Body of pancreas (tissue), 4 donors: ENCODE data around the gene ALOX5AP. TPM values are rescaled to one million over a fixed set of nuclear protein-coding genes. Genes with fewer than 3 reads are reported as not detected.
A peak's percentile ranks its signal among the peaks of the same experiment; 100 is the strongest.

Experiments
- ATAC-seq: fragments of 150-250 bp; one replicate; pipeline ENCODE4 v1.9.1; 2016
- DNase-seq, 4 donors: peaks; one replicate each; pipeline ENCODE4 v3.0.0-alpha.2; 2019
- H3K27ac ChIP-seq, 4 donors: fragments of 200-600 bp; sonication (generic); 1 replicate in 3 of 4; 2 replicates in 1 of 4; pipeline versions ENCODE4 v1.5.1 to v1.6.1; 2016 to 2019; ENCODE audit warnings: mild to moderate bottlenecking in 1 of 4, mixed read lengths in 1 of 4, moderate library complexity in 1 of 4
- H3K27me3 ChIP-seq, 2 donors: fragments of 200-600 bp; sonication (generic); one replicate each; pipeline ENCODE4 v1.6.0; 2016; ENCODE audit warnings: mild to moderate bottlenecking in 1 of 2
- H3K36me3 ChIP-seq, 2 donors: fragments of 200-600 bp; sonication (generic); replicated peaks in 1 of 2; 2 replicates each; pipeline ENCODE4 v1.5.1; 2016; ENCODE audit warnings: low read depth in 2 of 2; ENCODE audit not compliant: insufficient read depth in 1 of 2
- H3K4me1 ChIP-seq: fragments of 200-600 bp; sonication (generic); one replicate; pipeline ENCODE4 v1.6.0; 2016
- H3K4me3 ChIP-seq, 2 donors: fragments of 200-600 bp; sonication (generic); 1 replicate in 1 of 2; 2 replicates in 1 of 2; pipeline ENCODE4 v1.5.1; 2016 to 2019
- H3K9me3 ChIP-seq, 3 donors: fragments of 200-600 bp; sonication (generic); 1 replicate in 2 of 3; 2 replicates in 1 of 3; pipeline ENCODE4 v1.5.1; 2016
- CTCF ChIP-seq, 7 experiments: fragments of 450-650 bp in 4 of 7; fragments of 200-600 bp in 3 of 7; sonication (generic) in 3 of 7; IDR thresholded peaks; one replicate each; pipeline ENCODE4 v1.5.1; 2016 to 2019; ENCODE audit warnings: antibody characterized with exemption in 7 of 7
- POLR2A ChIP-seq, 3 donors: fragments of 450-650 bp; IDR thresholded peaks; one replicate each; pipeline ENCODE4 v1.6.1; 2016; ENCODE audit warnings: antibody characterized with exemption in 3 of 3, mild to moderate bottlenecking in 2 of 3
- WGBS, 2 donors: methylation state at CpG; one replicate each; pipeline ENCODE4 v1.1.5; 2017; 5-methylcytosine and 5-hydroxymethylcytosine counted together
- intact Hi-C: fragments of 100-400 bp; cut with DNase I; formaldehyde crosslinking; loops from one replicate; pipeline ENCODE4 v1.15.1; 2023
- total RNA-seq, 2 donors: library from RNA; depleted of rRNA; stranded (reverse); fragments of >200 nt; gene quantifications; one replicate each; pipeline ENCODE4 v1.1.0, GENCODE V29; 2016

Gene ALOX5AP
- total RNA-seq, 2 donors from 2014 or later = 12.5 to 17.4 TPM

- peaks cover 12% of the 10 kb centered on the region for H3K4me1 ChIP-seq
- no peaks in the 10 kb centered on the region for H3K9me3 ChIP-seq
- 39 to 44% methylated on average over 2 of the region's 2 CpGs for WGBS, 2 donors
- H3K4me3 ChIP-seq = no peak overlapping the region
- H3K36me3 ChIP-seq = no peaks in the 10 kb centered on the region
- DNase-seq (peak in 1 of 4 donors; percentile 36), ATAC-seq (peak; percentile 47)
- intact Hi-C loops = loop anchor here (10.0 kb wide), 2 partner anchors 64 to 646 kb away; no protein-coding TSS in a partner anchor
- peak overlapping the region in 1 of 4 donors; percentile 13 for H3K27ac ChIP-seq
- H3K27me3 ChIP-seq = no peaks in the 10 kb centered on the region
- no peak for TF ChIP-seq POLR2A (IDR thresholded peaks at IDR 0.05)
- TF ChIP-seq CTCF (IDR thresholded peaks at IDR 0.05) = no peak
Observed at GRCh38 chr13:30780338-30780981, 45.1 kb downstream of the ALOX5AP start.

GRCh38 chr13:30785191-30785850 lies 50.0 kb downstream of the ALOX5AP start:
- intact Hi-C loops = loop anchor here (10.0 kb wide), 2 partner anchors 59 to 651 kb away; no protein-coding TSS in a partner anchor
- Histone ChIP-seq H3K27me3 (no peaks in the 10 kb centered on the region), H3K9me3 (no peaks in the 10 kb centered on the region), H3K27ac (no peak overlapping the region), H3K36me3 (no peaks in the 10 kb centered on the region), H3K4me1 (peaks cover 7% of the 10 kb centered on the region), H3K4me3 (no peak overlapping the region)
- 63 to 64% methylated on average over 8 of the region's 8 CpGs for whole genome bisulfite sequencing, 2 donors
- DNase-seq (peak in 1 of 4 donors; percentile 52), ATAC-seq (no peak)
- TF ChIP-seq POLR2A (IDR thresholded peaks at IDR 0.05) = no peak
- no peak for TF ChIP-seq CTCF (IDR thresholded peaks at IDR 0.05)

GRCh38 chr13:30786648-30787047 lies 51.3 kb downstream of the ALOX5AP start:
- 90 to 93% methylated on average over 2 of the region's 2 CpGs for WGBS, 2 donors
- H3K27me3 ChIP-seq = no peaks in the 10 kb centered on the region
- no peak overlapping the region for H3K4me3 ChIP-seq
- TF ChIP-seq POLR2A (IDR thresholded peaks at IDR 0.05) (no peak), CTCF (IDR thresholded peaks at IDR 0.05) (no peak)
- DNase-seq (no peak), ATAC-seq (no peak)
- no peak overlapping the region for H3K27ac ChIP-seq
- H3K36me3 ChIP-seq = no peaks in the 10 kb centered on the region
- H3K9me3 ChIP-seq = no peaks in the 10 kb centered on the region
- H3K4me1 ChIP-seq = no peaks in the 10 kb centered on the region
- intact Hi-C loops = loop anchor here (10.0 kb wide), 2 partner anchors 58 to 652 kb away; no protein-coding TSS in a partner anchor

GRCh38 chr13:30787738-30788525 lies 52.6 kb downstream of the ALOX5AP start:
- Histone ChIP-seq H3K9me3 (no peaks in the 10 kb centered on the region), H3K4me1 (no peaks in the 10 kb centered on the region), H3K27me3 (no peaks in the 10 kb centered on the region), H3K4me3 (no peak overlapping the region), H3K27ac (no peak overlapping the region), H3K36me3 (no peaks in the 10 kb centered on the region)
- WGBS, 2 donors = 81 to 82% methylated on average over 12 to 14 of the region's 14 CpGs
- intact Hi-C loops = loop anchor here (10.0 kb wide), 2 partner anchors 57 to 653 kb away; no protein-coding TSS in a partner anchor
- ATAC-seq (no peak), DNase-seq (no peak)
- TF ChIP-seq CTCF (IDR thresholded peaks at IDR 0.05) = no peak
- TF ChIP-seq POLR2A (IDR thresholded peaks at IDR 0.05) = no peak
